CD8-positive, alpha-beta memory T cell (primary cell): Measurements from ENCODE around the gene RAB5A. TPM values are rescaled to one million over a fixed set of nuclear protein-coding genes. Genes with fewer than 3 reads are reported as not detected.
"Not testable (repeated sequence)": the region's sequence is repeated elsewhere in the genome, so short reads cannot be mapped to it uniquely, and the experiment has no call there.

Experiments
- CTCF ChIA-PET: fragments of 350-600 bp; sonication (Branson Sonifier 250); formaldehyde crosslinking; loops from one replicate; lab custom pipeline; 2021; ENCODE audit warnings: antibody characterized with exemption; lab: Charles Lee
- POLR2A ChIA-PET: fragments of 350-600 bp; sonication (Branson Sonifier 250); formaldehyde crosslinking; loops from one replicate; lab custom pipeline; 2021; ENCODE audit warnings: antibody characterized with exemption; lab: Charles Lee
- DNase-seq, 5 donors: peaks; one replicate each; pipeline versions ENCODE4 v3.0.0 to v3.0.0-alpha.2; 2020 to 2022; ENCODE audit warnings: mixed read lengths in 1 of 5
- H3K27ac ChIP-seq: one replicate; pipeline ENCODE4 v1.7.0; 2013; ENCODE audit warnings: low read depth, mild to moderate bottlenecking, low read length, moderate library complexity
- H3K27me3 ChIP-seq: 2 replicates; pipeline ENCODE4 v1.7.0; 2013; ENCODE audit warnings: low read length, mild to moderate bottlenecking; ENCODE audit not compliant: insufficient read depth, poor library complexity, severe bottlenecking
- H3K36me3 ChIP-seq: 2 replicates; pipeline ENCODE4 v1.7.0; 2013; ENCODE audit warnings: mild to moderate bottlenecking, low read length, moderate library complexity; ENCODE audit not compliant: insufficient read depth
- H3K4me1 ChIP-seq: 2 replicates; pipeline ENCODE4 v1.7.0; 2013; ENCODE audit warnings: mild to moderate bottlenecking, low read length, moderate library complexity; ENCODE audit not compliant: insufficient read depth
- H3K4me3 ChIP-seq: 2 replicates; pipeline ENCODE4 v1.7.0; 2013; ENCODE audit warnings: mild to moderate bottlenecking, low read length
- H3K9me3 ChIP-seq: 2 replicates; pipeline ENCODE4 v1.7.0; 2013; ENCODE audit warnings: mild to moderate bottlenecking, low read length
- H3K27ac Mint-ChIP-seq, 8 donors: one replicate each; pipeline ENCODE4 v1.8.0; 2020 to 2021; ENCODE audit warnings: mixed read lengths in 8 of 8, mild to moderate bottlenecking in 6 of 8, inconsistent platforms in 3 of 8, moderate library complexity in 3 of 8
- H3K27me3 Mint-ChIP-seq, 2 donors: one replicate each; pipeline ENCODE4 v1.8.0; 2020 to 2021; ENCODE audit warnings: mixed read lengths in 2 of 2, mild to moderate bottlenecking in 1 of 2, moderate library complexity in 1 of 2
- H3K36me3 Mint-ChIP-seq, 3 donors: one replicate each; pipeline ENCODE4 v1.8.0; 2020 to 2021; ENCODE audit warnings: mixed read lengths in 3 of 3, inconsistent platforms in 1 of 3, mild to moderate bottlenecking in 1 of 3
- H3K4me1 Mint-ChIP-seq, 3 donors: one replicate each; pipeline ENCODE4 v1.8.0; 2020 to 2021; ENCODE audit warnings: mixed read lengths in 3 of 3, inconsistent platforms in 1 of 3, mild to moderate bottlenecking in 1 of 3
- H3K4me3 Mint-ChIP-seq, 7 donors: one replicate each; pipeline ENCODE4 v1.8.0; 2020 to 2021; ENCODE audit warnings: mixed read lengths in 7 of 7, mild to moderate bottlenecking in 6 of 7, moderate library complexity in 4 of 7, inconsistent platforms in 2 of 7
- H3K9me3 Mint-ChIP-seq, 5 donors: one replicate each; pipeline ENCODE4 v1.8.0; 2020 to 2022; ENCODE audit warnings: mixed read lengths in 5 of 5, mild to moderate bottlenecking in 3 of 5, moderate library complexity in 2 of 5, inconsistent platforms in 1 of 5
- polyA plus RNA-seq: library from polyadenylated mRNA; unstranded; fragments of 300-500 nt; fragmentation: Illumina TruSeq; gene quantifications from one replicate; pipeline ENCODE4 v1.2.3, GENCODE V29; 2021
- total RNA-seq, 2 experiments: library from RNA; stranded (reverse); gene quantifications; one replicate each; pipeline ENCODE4 v1.2.3, GENCODE V29; 2021

Gene RAB5A
- total and polyA plus RNA-seq, 3 experiments from 2014 or later, result 46.4 to 75.3 (median 68.6) TPM

DNA sequence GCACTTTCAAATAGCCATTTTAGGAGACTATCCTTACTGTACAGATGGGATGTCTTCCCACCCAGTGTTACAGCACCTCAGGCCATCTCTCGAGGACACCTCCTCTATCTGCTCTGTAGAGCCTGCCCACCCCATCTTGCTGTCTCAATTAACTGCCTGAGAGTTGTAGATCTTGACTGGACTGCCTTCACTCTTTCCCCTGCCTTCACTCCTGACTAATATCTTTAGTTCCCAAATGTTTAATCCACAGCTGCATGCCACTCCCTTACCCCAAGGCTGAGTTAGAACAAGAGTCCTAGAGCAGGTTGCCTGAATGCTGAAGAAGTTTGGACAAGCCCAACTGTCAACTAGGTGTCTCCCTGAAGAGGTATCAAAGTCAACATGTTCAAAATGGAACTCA is 66.5 kb downstream of the RAB5A start:
- H3K36me3 Mint-ChIP-seq, result no peaks in the 10 kb centered on the region
- H3K4me1 Mint-ChIP-seq, result no peaks in the 10 kb centered on the region
- Histone ChIP-seq H3K4me3 (no peak overlapping the region), H3K4me1 (no peaks in the 10 kb centered on the region), H3K27ac (no peak overlapping the region), H3K36me3 (no peaks in the 10 kb centered on the region), H3K9me3 (no peaks in the 10 kb centered on the region), H3K27me3 (no peaks in the 10 kb centered on the region)
- no peaks in the 10 kb centered on the region for H3K9me3 Mint-ChIP-seq
- H3K27me3 Mint-ChIP-seq, result no peaks in the 10 kb centered on the region
- DNase-seq, result no peak
- ChIA-PET CTCF (no interaction called here), POLR2A (no interaction called here)
- no peak overlapping the region for H3K4me3 Mint-ChIP-seq
- no peak overlapping the region for H3K27ac Mint-ChIP-seq

DNA sequence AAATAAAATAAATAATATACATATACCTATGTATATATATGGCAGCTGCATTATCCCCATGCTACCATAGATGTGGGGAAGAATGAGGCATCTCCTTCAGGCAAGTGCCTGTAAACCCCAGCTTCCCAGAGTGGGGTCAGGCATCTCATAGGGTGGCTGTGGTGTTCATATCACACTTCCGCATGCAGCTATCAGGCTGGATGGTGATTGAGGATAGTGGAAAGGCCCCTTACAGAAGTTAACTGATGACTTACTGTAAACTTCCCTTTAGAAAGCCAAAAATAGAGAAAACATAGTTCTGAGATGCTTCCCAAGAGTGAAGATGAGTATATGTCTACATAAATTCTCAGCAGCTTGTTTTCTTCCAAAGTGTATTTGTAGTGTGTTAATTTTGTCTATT is 68.6 kb downstream of the RAB5A start:
- Histone ChIP-seq H3K4me3 (no peak overlapping the region), H3K4me1 (no peaks in the 10 kb centered on the region), H3K9me3 (no peaks in the 10 kb centered on the region), H3K27me3 (no peaks in the 10 kb centered on the region), H3K27ac (no peak overlapping the region), H3K36me3 (no peaks in the 10 kb centered on the region)
- no peaks in the 10 kb centered on the region for H3K27me3 Mint-ChIP-seq
- DNase-seq, result no peak
- POLR2A ChIA-PET, result no interaction called here
- H3K4me1 Mint-ChIP-seq, result no peaks in the 10 kb centered on the region
- no peak overlapping the region for H3K27ac Mint-ChIP-seq
- no peaks in the 10 kb centered on the region for H3K36me3 Mint-ChIP-seq
- no peaks in the 10 kb centered on the region for H3K9me3 Mint-ChIP-seq
- no peak overlapping the region for H3K4me3 Mint-ChIP-seq
- CTCF ChIA-PET, result no interaction called here

DNA sequence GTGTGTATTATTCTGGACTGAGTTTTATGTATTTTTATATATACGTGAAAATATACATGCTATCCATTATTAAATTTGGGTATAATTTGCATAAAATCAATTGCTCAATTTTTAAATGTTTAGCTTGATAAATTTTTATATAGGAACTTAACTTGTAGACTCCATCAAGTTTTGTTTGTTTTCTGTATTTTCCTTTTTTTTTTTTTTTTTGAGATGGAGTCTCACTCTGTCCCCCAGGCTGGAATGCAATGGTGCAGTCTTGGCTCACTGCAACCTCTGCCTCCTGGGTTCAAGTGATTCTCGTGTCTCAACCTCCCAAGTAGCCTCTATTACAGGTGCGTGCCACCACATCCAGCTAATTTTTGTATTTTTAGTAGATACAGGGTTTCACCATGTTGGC is 69.2 kb downstream of the RAB5A start:
- H3K4me1 ChIP-seq, H3K4me3 Mint-ChIP-seq, H3K4me3 ChIP-seq, H3K27ac ChIP-seq, H3K36me3 Mint-ChIP-seq, POLR2A ChIA-PET, DNase-seq, CTCF ChIA-PET, H3K27me3 ChIP-seq, H3K27me3 Mint-ChIP-seq, H3K27ac Mint-ChIP-seq, H3K4me1 Mint-ChIP-seq, H3K36me3 ChIP-seq, H3K9me3 ChIP-seq, H3K9me3 Mint-ChIP-seq: not testable (repeated sequence)

DNA sequence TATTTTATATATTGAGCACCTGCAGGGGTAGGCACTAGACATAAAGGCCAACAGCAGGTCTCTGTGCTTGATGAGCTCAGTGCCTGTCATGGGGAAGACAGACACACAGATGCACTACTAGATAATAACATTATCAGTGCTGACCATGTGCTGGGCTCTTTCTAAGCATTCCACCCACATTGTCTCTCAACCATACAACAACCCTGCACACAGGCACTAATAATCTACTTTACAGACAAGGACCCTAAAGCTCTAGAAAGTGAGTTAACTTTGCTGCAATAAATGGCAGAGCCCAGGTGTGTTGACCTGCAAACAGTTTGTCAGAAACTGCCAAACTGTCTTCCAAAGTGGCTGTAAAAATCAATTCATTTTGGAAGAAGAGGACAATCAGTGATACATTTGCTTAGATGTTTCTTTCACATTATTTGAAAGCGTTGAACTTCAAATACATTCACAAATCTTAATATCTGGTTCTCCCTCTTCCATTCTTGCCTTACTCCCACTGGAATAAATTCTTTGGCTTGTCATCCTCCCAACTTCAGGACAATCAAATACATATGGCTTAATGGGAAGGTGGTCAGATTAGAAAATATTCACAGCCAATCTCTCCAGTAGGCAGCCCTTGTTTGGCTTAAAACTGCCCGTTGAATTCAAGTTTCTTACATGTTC is 76.2 kb downstream of the RAB5A start:
- Histone ChIP-seq H3K36me3 (no peaks in the 10 kb centered on the region), H3K27ac (peak overlapping the region; percentile 66), H3K4me3 (no peak overlapping the region), H3K4me1 (no peaks in the 10 kb centered on the region), H3K9me3 (no peaks in the 10 kb centered on the region), H3K27me3 (no peaks in the 10 kb centered on the region)
- DNase-seq, result no peak
- peaks cover 0 to 2% of the 10 kb centered on the region in 2 donors for H3K27me3 Mint-ChIP-seq
- H3K4me3 Mint-ChIP-seq, result no peak overlapping the region
- no peaks in the 10 kb centered on the region for H3K36me3 Mint-ChIP-seq
- H3K9me3 Mint-ChIP-seq, result no peaks in the 10 kb centered on the region
- ChIA-PET POLR2A (no interaction called here), CTCF (no interaction called here)
- H3K4me1 Mint-ChIP-seq, result peaks cover 0 to 10% (median 0%) of the 10 kb centered on the region in 3 donors
- peak overlapping the region in 2 of 8 donors; percentile 19 to 54 for H3K27ac Mint-ChIP-seq

DNA sequence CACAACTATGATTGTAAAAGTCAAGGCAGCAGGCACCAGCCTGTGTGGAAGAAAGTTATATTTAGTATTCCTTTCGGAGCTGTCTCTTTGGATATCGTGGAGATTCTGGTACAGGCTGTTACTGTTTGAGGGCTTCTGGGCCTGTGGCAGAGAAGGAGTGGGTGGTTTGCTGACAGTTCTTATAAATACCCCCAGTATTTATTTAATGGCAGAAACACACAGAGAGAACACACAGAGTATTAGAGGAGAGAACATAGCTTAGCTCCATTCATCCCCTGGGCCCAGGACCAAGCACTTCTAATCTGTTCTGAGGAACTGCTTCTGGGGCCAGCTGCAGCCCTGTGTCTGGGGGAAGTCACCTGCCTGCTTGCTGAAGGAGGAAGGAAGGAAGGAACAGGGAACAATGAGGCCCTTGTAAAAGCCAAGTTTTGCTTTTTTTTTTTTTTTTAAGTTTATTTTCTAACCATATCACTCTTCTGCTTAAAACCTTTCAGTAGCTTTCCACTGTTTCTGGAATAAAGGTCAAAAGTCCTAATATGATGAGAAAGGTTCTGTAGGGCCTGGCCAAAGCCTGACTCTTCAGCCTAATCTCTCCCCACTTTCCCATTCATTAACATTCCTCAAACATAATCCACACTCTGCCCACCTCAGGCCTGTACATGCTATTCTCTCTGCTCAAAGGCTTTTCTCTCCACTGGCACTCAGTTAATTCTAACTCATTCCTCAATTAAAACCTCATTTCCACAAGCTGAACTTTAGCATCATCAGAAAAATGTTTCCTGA is 76.9 kb downstream of the RAB5A start:
- ChIA-PET CTCF (no interaction called here), POLR2A (interaction anchor here (0.8 kb wide), 1 partner anchor 10 kb away, joined by 7 read pairs; no protein-coding TSS in a partner anchor)
- H3K27me3 Mint-ChIP-seq, result peaks cover 0 to 2% of the 10 kb centered on the region in 2 donors
- Histone ChIP-seq H3K27ac (peak overlapping the region; percentile 66), H3K4me1 (no peaks in the 10 kb centered on the region), H3K36me3 (no peaks in the 10 kb centered on the region), H3K27me3 (no peaks in the 10 kb centered on the region), H3K4me3 (no peak overlapping the region), H3K9me3 (no peaks in the 10 kb centered on the region)
- no peaks in the 10 kb centered on the region for H3K36me3 Mint-ChIP-seq
- H3K4me1 Mint-ChIP-seq, result peaks cover 0 to 10% (median 0%) of the 10 kb centered on the region in 3 donors
- DNase-seq, result no peak
- H3K4me3 Mint-ChIP-seq, result no peak overlapping the region
- no peaks in the 10 kb centered on the region for H3K9me3 Mint-ChIP-seq
- H3K27ac Mint-ChIP-seq, result peak overlapping the region in 2 of 8 donors; percentile 13 to 37

DNA sequence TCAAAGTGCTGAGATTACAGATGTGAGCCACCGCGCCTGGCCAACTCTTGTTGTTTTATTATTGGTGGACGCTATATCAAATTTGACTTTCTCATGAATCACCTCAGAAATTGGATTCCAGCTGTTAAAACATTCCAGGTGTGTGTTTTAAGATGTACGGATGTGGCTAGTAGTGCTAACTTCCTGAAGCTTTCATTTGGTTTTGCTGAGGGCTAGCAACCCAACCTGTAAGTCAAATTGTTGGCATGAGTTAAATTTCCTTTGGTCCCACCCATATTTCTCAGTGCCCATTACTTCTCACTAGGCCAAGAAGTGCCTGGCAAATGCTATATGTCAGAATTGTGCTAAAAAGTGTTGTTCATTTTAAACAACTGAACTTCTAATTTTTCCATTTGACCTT is 80.2 kb downstream of the RAB5A start:
- Mint-ChIP-seq H3K27me3 (peaks cover 0 to 2% of the 10 kb centered on the region in 2 donors), H3K4me3 (no peak overlapping the region), H3K27ac (peak overlapping the region in 1 of 8 donors; percentile 97), H3K36me3 (no peaks in the 10 kb centered on the region), H3K4me1 (peaks cover 0 to 10% (median 0%) of the 10 kb centered on the region in 3 donors), H3K9me3 (no peaks in the 10 kb centered on the region)
- H3K27me3 ChIP-seq, result no peaks in the 10 kb centered on the region
- no peak for DNase-seq
- no peak overlapping the region for H3K4me3 ChIP-seq
- CTCF ChIA-PET, result no interaction called here
- POLR2A ChIA-PET, result no interaction called here
- H3K27ac ChIP-seq, result no peak overlapping the region
- H3K9me3 ChIP-seq, result no peaks in the 10 kb centered on the region
- H3K36me3 ChIP-seq, result no peaks in the 10 kb centered on the region
- H3K4me1 ChIP-seq, result no peaks in the 10 kb centered on the region

DNA sequence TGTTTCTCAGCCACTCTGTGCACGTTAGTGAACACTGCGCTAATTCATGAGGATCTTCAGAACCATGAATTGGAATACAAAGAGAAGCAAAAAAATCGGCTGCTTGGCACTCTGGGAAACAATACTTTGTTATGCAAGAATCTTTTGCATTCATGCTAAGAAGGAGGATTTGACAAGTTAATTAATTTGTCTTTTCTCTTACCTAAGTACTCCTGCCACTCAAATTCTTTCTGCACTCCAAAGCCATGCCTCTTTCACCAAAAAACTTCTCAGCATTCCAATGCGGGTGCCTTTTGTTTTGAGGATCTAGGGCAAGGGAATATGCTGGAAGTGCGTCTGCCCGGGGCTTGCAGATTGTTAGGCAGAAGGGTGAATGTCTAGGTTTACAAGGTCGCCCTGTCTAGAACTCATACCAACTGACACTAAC is 82.0 kb downstream of the RAB5A start:
- H3K36me3 ChIP-seq, result no peaks in the 10 kb centered on the region
- no peak overlapping the region for H3K27ac ChIP-seq
- H3K4me3 ChIP-seq, result no peak overlapping the region
- Mint-ChIP-seq H3K4me3 (no peak overlapping the region), H3K27me3 (peaks cover 0 to 2% of the 10 kb centered on the region in 2 donors), H3K36me3 (no peaks in the 10 kb centered on the region), H3K4me1 (peaks cover 0 to 5% (median 0%) of the 10 kb centered on the region in 3 donors), H3K9me3 (no peaks in the 10 kb centered on the region), H3K27ac (no peak overlapping the region)
- H3K9me3 ChIP-seq, result no peaks in the 10 kb centered on the region
- CTCF ChIA-PET, result no interaction called here
- POLR2A ChIA-PET, result no interaction called here
- no peaks in the 10 kb centered on the region for H3K4me1 ChIP-seq
- no peaks in the 10 kb centered on the region for H3K27me3 ChIP-seq
- no peak for DNase-seq

DNA sequence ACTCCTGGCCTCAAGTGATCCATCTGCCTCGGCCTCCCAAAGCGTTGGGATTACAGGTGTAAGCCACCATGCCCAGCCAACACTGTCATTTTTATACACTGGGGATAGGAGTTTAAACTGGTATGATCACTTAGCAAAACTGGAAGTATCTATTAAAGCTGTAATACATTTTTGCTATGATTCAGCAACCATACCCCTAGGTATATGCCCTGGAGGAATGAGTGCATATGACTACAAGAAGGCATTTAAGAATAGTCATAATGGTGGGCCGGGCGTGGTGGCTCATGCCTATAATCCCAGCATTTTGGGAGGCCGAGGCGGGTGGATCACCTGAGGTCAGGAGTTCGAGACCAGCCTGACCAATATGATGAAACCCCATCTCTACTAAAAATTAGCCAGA is 85.0 kb downstream of the RAB5A start:
- H3K27me3 Mint-ChIP-seq, H3K4me3 ChIP-seq, DNase-seq, H3K4me1 ChIP-seq, H3K36me3 ChIP-seq, H3K27ac ChIP-seq, H3K36me3 Mint-ChIP-seq, H3K9me3 Mint-ChIP-seq, H3K27me3 ChIP-seq, CTCF ChIA-PET, H3K4me3 Mint-ChIP-seq, H3K9me3 ChIP-seq, H3K27ac Mint-ChIP-seq, H3K4me1 Mint-ChIP-seq, POLR2A ChIA-PET: not testable (repeated sequence)
